NB4 (cell line): ENCODE measurements around the gene GSC2.
"Not testable (repeated sequence)": the region's sequence is repeated elsewhere in the genome, so short reads cannot be mapped to it uniquely, and the experiment has no call there.

Source experiments
- CTCF ChIP-seq: IDR thresholded peaks from one replicate; pipeline ENCODE4 v1.5.1; 2012; ENCODE audit warnings: low read depth, low read length
- MAX ChIP-seq: IDR thresholded peaks from 2 replicates; pipeline ENCODE4 v1.6.1; 2011; ENCODE audit warnings: low read depth, low read length
- MYC ChIP-seq: IDR thresholded peaks from 2 replicates; pipeline ENCODE4 v1.6.1; 2011; ENCODE audit warnings: low read depth, low read length
- POLR2A ChIP-seq: IDR thresholded peaks from 2 replicates; pipeline ENCODE4 v1.6.1; 2011; ENCODE audit warnings: mild to moderate bottlenecking; ENCODE audit not compliant: insufficient read length; ENCODE audit errors: extremely low read depth

- not testable (repeated sequence) for TF ChIP-seq CTCF, POLR2A, MYC, MAX
Observed at GRCh38 chr22:19158649-19159048, 8.6 kb upstream of the GSC2 start.
